Omental fat pad (tissue), 4 donors: Measurements from ENCODE around the gene RBM26. TPM values are rescaled to one million over a fixed set of nuclear protein-coding genes. Genes with fewer than 3 reads are reported as not detected.

ENCODE experiments used
- ATAC-seq: fragments of 150-250 bp; one replicate; pipeline ENCODE4 v1.9.1; 2016; ENCODE audit warnings: mild to moderate bottlenecking, moderate library complexity; ENCODE audit not compliant: low FRiP score
- DNase-seq: peaks from one replicate; pipeline ENCODE4 v3.0.0-alpha.2; 2019; ENCODE audit warnings: low spot score
- CTCF ChIP-seq, 3 donors: fragments of 450-650 bp; IDR thresholded peaks; one replicate each; pipeline ENCODE4 v1.5.1; 2016 to 2017; ENCODE audit warnings: antibody characterized with exemption in 3 of 3, mild to moderate bottlenecking in 3 of 3, moderate library complexity in 2 of 3
- total RNA-seq, 4 donors: library from RNA; depleted of rRNA; stranded (reverse); fragments of >200 nt; gene quantifications; one replicate each; pipeline ENCODE4 v1.1.0, GENCODE V29; 2016

Gene RBM26
- total RNA-seq, 4 donors from 2014 or later, result 23.6 to 49.5 (median 34.1) TPM

DNA sequence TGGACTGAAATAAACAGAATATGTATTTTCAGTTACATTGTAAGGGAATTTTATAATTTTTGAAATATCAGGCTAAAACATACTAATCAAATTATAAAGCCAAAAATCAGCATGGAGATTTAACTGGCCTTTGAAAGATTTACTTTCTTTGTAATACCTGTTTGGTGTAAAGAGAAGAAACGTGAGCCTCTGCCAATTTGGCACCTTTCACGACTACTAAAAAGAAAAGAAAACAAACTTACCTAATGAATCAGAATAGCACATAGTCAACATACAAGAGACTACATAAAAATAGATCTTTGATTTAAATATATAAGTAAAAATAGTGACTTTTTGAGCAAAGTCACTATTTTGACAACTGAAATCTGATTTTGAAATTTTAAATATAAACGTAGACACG, 87.4 kb downstream of the RBM26 start:
- TF ChIP-seq CTCF (IDR thresholded peaks at IDR 0.05), result no peak
- no peak for DNase-seq
- ATAC-seq, result no peak

GRCh38 chr13:79317856-79318255, 88.2 kb downstream of the RBM26 start:
- ATAC-seq (no peak), DNase-seq (no peak)
- TF ChIP-seq CTCF (IDR thresholded peaks at IDR 0.05), result no peak

GRCh38 chr13:79314652-79315051, 91.4 kb downstream of the RBM26 start:
- DNase-seq (no peak), ATAC-seq (no peak)
- no peak for TF ChIP-seq CTCF (IDR thresholded peaks at IDR 0.05)

DNA sequence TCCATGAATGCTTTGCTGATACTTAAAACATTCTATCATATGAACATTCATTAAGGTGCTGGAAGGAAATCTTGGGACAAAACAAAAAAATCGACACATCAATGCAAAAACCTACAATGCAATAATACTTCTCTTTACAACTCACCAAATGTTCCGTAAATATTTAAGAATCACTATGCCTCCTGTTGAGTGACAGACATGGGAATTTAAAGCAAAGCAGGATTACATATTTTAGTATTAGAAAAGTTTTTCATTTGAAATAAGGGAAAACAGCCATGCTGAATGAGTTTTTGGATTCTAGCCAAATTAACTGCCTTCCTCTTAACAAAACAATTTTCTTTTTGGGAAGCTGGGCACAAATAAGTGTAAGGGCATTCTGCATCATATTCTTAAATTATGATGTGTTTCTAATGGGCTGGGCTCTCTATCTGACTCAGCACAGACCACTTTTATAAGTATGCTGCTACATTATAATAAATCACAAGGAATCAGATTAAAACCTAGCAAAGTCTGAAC, 93.7 kb downstream of the RBM26 start:
- ATAC-seq, result no peak
- no peak for DNase-seq
- TF ChIP-seq CTCF (IDR thresholded peaks at IDR 0.05), result no peak

DNA sequence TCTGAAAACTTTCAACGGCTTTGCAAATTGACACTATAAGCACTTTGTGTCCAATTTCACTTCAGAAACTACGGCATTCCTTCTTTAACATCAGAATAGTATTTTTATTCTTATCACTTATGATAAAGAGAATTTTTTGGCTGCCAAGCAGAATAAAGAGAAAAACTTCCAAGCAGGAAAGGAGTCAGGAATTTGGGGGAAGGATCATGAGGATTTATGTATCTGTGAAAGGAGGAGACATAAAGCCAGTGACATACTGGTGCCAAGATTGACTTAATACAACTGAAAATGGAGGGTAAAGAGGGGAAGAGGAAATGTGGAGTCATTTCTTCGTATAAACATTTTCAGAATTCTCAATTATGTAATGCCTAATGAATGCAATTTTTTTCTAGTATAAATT, 94.7 kb downstream of the RBM26 start:
- no peak for TF ChIP-seq CTCF (IDR thresholded peaks at IDR 0.05)
- ATAC-seq, result no peak
- DNase-seq, result no peak

DNA sequence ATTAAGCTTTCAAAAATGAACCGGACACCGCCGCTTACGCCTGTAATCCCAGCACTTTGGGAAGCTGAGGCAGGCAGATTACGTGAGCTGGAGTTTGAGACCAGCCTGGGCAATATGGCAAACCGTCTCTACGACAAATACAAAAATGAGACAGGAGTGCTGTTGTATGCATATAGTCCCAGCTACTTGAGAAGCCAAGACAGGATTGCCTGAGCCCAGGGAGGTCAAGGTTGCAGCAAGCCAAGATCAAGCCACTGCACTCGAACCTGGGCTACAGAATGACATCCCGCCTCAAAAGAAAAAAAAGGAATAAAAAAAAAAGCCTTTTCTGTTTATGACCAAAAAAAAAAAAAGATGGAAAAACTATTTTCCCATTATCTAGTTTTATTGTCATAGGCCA, 96.4 kb downstream of the RBM26 start:
- no peak for DNase-seq

More for the DNA sequence above, 96.4 kb downstream of the RBM26 start:
- TF ChIP-seq CTCF (IDR thresholded peaks at IDR 0.05), result no peak
- ATAC-seq, result no peak
